HG03442 (cell line): Measurements from ENCODE around the gene CCDC57.

ENCODE experiments used
- ATAC-seq: cut with Tn5 transposase; IDR thresholded peaks from one replicate; pipeline ENCODE4 v1.9.1; 2021; ENCODE audit warnings: mild to moderate bottlenecking, moderate library complexity; ENCODE audit not compliant: unreplicated experiment

CCDC57 gene

DNA sequence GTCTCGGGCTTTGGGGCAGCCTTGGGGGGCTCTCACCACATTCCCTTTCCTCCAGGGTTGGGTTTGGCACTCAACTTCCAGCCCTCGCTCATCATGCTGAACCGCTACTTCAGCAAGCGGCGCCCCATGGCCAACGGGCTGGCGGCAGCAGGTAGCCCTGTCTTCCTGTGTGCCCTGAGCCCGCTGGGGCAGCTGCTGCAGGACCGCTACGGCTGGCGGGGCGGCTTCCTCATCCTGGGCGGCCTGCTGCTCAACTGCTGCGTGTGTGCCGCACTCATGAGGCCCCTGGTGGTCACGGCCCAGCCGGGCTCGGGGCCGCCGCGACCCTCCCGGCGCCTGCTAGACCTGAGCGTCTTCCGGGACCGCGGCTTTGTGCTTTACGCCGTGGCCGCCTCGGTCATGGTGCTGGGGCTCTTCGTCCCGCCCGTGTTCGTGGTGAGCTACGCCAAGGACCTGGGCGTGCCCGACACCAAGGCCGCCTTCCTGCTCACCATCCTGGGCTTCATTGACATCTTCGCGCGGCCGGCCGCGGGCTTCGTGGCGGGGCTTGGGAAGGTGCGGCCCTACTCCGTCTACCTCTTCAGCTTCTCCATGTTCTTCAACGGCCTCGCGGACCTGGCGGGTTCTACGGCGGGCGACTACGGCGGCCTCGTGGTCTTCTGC is 24.6 kb upstream of the CCDC57 start:
- ATAC-seq: no peak

DNA sequence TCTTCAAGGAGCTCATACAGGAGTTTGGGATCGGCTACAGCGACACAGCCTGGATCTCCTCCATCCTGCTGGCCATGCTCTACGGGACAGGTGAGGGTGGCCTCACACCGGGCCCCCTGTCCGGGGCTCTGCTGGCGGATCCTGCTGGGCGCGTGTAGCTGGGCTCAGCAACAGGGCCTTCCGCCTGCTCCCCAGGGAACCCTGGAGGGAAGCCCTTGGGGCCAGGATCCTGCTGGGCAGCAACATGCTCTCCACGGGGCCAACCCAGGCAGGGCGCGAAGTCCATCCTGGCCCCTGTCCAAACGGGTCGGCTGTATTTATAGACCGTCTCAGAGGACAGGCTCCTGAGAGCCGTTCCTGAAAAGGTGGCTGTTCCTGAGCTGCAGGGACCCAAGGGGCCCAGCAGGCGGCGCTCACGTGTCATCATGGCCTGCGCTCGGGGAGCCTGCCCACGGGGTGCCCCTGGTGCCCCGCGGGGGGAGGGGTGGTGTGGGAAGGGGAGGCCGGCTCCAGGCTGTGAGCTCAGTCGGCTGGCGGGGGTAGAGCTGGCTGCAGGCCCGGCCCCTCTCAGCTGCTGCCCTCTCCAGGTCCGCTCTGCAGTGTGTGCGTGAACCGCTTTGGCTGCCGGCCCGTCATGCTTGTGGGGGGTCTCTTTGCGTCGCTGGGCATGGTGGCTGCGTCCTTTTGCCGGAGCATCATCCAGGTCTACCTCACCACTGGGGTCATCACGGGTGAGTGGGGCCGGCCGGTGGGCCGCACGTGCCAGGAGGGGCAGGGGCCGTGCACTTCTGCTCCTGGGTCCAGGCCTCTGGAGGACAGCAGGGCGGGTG is 23.7 kb upstream of the CCDC57 start:
- no peak for ATAC-seq

DNA sequence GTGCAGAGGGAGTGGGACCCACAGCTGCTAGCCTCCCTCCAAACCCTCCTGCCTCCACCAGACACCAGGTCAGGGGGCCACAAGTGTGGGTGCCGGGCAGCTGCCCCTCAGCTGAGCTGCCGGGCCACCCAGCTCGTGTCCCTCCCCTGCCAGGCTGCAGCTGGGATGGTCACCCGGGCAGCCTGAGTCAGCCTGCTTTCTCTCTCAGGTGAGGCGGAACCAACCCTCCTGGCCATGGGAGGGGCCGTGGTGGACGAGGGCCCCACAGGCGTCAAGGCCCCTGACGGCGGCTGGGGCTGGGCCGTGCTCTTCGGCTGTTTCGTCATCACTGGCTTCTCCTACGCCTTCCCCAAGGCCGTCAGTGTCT is 23.1 kb upstream of the CCDC57 start:
- no peak for ATAC-seq

DNA sequence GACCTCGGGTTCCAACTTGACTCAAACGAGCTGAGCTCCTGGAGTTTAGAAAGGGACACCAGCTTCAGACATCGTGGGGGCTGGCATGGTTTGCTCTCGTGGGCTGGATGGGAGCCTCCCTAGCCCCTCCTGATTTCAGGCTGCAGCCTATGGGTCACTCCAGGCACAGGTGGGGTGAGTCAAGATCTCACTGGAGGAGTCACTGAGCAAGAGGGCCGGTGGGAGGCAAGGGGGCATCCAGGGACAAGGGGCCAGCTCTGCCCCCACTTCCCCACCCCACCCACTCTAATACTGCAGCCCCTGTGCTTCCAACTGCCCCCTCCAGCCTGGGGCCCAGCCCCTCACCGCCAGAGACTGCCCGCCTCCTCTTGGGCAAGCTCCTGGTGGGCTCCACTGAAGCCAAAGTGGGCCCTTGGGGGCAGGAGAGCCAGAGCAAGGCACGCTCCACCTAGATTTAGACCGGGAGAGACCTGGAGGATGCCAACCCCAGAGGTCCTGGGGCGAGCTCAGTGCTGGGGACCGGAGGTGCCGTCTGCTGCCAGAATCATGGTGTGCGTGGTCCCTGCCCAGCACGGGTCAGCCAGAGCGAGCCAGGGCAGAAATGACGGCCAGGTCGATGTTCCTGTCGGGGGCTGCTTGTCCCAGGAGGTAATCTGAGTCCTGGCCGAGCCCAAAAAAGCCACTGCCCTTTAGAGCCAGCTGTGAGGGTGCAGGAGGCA is 22.6 kb upstream of the CCDC57 start:
- ATAC-seq: no peak

DNA sequence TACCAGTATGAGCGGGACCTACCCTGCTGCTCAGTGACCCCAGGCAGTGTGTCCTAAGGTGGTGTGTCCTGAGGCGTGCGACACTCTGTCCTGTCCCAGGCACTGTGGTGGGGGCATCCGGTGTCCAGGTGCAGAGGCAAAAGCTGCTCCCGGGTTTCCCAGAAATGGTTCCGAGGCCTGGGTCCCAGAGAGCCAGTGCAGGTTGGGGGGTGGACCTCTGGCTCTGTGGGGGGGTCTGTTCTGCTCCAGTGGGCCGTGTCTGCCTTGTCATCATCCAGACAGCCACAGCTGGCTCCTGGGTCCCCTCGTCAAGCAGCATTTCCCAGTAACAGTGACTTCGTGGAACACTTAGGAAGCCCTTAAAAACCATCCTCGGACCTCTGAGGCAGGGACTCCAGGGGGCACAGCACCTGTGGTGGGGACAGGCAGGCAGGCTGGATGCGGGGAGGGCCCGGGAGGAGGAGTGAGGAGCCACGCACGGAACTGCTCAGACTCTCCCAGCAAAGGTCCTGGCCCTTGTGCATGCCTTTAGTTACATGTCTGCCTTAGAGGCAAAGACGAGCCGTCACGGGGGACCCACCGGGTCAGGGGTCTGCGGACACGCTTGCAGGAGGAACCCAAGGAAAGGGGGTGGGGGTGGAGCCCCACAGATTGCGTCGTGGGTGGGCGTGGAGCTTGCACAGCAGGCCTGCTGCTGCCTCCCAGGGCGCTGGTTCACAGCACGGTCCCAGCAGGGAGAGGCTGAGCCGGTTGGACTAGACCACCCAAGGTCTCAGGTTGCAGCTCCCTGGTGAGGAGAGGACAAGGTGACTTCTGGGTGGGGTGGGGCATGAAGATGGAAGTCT is 21.8 kb upstream of the CCDC57 start:
- ATAC-seq: no peak

GRCh38 chr17:82232876-82233785 is 20.5 kb upstream of the CCDC57 start:
- no peak for ATAC-seq

DNA sequence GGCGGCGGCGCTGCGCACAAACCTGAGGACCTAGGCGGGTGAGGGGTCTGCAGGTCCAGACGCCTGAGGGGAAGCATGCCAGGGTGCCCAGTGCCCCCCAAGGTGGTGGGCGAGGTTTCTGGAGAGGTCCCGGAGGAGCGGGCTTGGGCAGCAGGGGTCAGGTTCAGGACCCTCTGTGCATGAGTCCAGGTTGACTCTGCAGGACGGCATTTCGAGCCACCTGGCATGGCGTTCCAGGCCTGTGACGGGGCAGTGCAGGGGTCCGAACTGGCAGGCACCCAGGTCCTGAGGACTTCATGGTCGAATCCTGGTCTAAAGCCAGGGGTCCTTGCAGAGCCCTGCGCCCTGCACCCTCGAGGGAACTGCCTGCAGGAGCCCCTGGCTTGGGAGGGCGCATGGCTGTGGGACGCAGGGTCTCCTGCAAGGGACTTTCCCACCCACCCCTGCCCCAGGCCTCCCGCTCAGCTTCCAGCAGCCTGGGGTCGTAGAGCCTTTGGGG is 19.7 kb upstream of the CCDC57 start:
- ATAC-seq: no peak

GRCh38 chr17:82231562-82232321 is 19.1 kb upstream of the CCDC57 start:
- ATAC-seq: no peak

- no peak for ATAC-seq
These were observed 18.6 kb upstream of the CCDC57 start for GRCh38 chr17:82231312-82231561.

DNA sequence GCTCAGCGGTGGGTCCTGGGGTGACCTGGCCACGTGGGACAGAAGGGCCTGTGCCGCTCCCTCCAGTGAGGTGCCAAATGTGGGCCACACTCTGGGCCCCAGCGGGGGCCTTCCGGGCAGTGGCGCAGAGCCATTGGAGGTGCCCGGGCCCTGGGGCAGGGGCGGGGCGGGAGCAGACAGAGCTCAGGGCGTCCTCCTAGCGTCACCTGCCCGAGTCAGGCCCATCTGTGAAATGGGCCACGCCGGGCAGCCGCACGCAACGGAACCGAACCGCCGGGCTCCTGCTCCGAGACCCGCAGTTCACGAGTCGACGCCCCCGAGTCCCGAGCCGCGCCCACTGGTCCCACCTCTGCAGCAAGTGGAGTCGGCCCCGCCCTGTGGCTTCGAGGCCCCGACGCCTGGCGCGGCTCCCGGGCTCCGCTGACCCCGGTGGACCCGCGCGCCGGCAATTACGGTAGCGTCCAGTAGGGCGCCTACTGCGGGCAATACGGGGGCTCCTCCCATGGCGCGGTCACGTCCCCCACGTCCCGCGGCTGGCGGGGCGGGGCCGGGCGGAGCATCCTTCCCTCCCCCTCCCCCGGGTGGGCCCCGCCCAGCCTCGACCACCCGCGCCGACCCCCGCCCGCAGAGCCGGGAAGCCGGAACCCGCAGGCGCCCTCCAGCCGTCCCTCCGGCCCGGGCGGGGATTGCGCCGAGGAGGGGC is 18.1 kb upstream of the CCDC57 start:
- peak; percentile 36 for ATAC-seq

- ATAC-seq: no peak
These were observed 17.3 kb upstream of the CCDC57 start for GRCh38 chr17:82229698-82230608.

- ATAC-seq: no peak
These were observed 16.4 kb upstream of the CCDC57 start, which contains the start of gene SLC16A3 for GRCh38 chr17:82228842-82229697. Gene SLC16A3, plus strand, starts transcription at chr17:82229042. Its CDS starts 6,967 bp downstream, at chr17:82236009.

- no peak for ATAC-seq
These were observed 15.7 kb upstream of the CCDC57 start for GRCh38 chr17:82228278-82228841.

- ATAC-seq: no peak
These were observed 15.1 kb upstream of the CCDC57 start for GRCh38 chr17:82227629-82228277.

GRCh38 chr17:82226809-82227628 is 14.4 kb upstream of the CCDC57 start:
- ATAC-seq: no peak
